Measurements from ENCODE around the gene OPRM1.

OPRM1 gene

DNA sequence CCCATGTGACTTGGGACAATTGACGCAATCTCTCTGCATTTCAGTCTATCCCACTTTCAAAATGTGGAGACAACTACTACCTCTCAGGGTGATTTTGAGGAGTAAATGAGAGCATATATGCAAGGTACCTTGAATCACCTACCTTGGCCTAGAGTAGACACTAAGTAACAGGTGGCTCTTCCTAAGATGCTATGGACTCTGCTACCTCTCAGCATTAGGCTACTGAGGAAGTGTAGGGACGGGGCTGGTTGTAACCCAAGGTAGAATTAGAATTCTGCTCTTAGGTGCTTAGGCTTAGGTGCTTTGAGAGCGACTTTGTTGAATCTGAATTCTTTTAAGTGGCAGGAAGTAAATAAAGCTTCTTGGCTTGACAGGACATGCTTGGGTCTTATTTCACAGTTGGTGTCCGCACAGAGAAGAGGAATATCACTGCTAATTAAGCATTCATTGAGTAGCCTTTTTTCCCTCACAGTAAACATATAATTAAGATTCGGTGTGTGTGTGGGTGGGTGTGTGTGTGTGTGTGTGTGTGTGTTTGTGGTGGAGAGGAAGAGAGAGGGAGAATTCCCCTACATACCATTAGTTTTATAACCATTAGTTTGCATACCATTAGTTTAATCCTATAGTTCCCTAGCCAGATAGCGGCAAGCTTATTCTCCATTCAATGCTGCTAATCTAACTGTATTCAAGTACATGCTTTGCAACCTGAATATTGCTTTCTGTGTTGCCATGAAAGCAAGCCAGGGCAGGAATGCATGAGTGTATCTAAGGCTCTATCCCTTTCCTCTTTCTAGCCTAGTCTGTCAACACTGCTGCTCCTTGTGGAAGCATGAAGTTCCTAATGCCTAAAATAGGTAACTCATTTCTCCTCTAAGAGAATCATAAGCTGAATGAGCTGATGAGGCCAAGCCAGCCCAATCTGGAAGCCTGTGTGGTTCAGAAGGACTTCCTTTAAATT lies 205.0 kb downstream of the OPRM1 start:
- DNase-seq, result no peak

DNA sequence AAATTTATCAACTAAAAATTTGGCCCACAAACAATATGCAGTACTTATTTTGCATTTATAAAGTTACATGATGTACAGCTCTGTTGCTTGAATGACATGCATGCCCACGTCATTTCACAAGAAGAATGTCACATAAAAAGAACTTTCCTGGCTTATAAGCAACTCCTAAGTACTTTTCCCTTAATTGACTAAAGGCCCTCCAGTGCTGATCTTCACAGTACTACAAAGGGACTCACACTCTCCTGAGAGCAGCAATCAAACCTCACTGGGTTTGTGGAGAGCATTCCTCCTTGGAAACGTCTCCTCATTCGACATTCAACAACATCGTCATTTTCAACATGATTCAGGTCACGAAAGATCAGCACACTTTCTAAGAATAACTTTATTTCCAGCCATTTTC lies 206.5 kb downstream of the OPRM1 start:
- DNase-seq, result no peak

- no peak for DNase-seq
Measured at GRCh38 chr6:154246723-154247118, 207.7 kb downstream of the OPRM1 start.

DNA sequence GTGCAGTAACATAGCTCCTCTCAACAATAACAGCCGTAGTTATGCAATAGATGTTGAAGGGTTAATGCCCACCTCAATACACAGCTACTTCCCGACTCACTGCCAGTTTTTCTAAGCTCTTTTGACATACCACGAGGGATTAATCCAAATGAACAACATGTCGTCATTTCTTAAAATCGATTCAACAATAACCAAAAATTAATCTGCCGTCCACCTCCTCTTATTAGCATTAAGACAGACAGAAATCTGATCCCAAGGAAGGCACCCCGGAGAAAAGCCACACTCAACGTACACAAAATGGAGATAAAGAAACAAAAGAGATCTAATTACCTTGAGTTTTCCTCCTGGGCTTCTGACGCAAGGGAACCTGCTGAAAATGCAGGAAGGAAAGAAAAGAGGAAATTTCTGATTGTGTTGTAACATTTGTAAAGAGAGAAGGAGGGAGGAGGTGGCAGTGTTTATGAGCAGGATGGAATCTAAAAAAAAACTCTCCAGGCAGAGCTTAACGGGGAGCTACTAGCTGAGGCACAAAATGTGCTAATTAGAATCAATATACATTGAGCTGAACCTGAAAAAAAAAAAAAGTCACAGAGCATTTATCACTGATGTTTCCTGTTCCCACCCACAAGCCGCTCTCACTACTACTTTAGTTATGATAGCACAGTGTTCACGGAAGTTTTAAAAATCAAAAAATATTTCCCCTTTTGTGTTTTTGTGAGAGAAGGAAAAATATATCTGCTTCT lies 208.2 kb downstream of the OPRM1 start:
- DNase-seq, result peak; percentile 63

- DNase-seq, result peak; percentile 82
Measured at GRCh38 chr6:154249499-154250298, 210.7 kb downstream of the OPRM1 start.

GRCh38 chr6:154251116-154251515 lies 212.1 kb downstream of the OPRM1 start:
- DNase-seq, result peak; percentile 14

DNA sequence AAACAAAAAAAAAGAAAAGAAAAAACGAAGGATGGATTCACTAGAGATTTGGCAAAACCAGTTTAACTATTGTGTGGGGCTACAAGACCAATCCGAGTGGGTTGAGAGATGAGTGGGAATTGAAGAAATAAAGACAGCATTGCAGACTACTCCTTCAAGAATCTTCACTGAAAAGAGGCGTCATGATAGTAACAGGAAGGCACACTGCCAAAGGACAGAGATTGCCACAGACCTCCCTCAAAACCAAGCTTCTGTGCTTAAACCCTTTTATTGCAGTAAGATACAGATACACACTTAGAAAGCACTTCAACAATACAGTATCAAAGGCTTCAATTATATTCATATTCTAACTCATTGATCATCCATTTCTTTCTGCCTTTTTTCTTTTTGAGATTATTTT lies 213.6 kb downstream of the OPRM1 start:
- no peak for DNase-seq

- peak; percentile 26 for DNase-seq
Measured at GRCh38 chr6:154257067-154257466, 218.0 kb downstream of the OPRM1 start.

DNA sequence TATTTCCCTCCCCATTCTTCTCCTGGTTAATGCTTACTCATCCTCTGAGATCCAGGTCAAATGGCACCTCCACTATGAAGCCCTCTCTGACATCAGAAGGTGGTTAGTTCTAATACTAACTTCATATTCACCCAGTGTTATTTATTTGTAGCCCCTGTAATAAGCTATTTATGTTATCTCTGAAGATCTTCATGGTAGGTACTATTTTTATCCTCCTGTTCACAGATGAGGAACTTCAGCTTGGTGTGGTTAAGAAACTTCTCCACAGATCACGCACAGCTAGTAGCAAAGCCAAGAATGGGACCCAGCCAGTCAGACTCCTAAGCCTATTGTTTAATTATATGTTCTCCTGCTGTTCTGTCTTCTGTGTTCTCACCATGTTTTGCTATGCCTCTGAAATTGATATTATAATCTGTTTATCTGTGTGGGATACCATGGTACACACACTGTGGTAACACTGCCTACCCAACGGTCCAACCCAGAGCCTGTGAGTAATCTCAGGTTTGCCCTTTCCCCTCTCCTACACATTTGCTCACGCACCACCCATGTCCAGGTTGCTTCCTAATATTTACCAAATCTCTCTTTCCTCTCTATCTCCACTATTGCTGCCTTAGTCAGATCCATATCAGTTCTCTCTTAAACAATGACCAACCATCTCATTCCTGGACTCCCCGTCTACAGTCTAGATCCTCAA lies 219.2 kb downstream of the OPRM1 start:
- DNase-seq, result no peak

DNA sequence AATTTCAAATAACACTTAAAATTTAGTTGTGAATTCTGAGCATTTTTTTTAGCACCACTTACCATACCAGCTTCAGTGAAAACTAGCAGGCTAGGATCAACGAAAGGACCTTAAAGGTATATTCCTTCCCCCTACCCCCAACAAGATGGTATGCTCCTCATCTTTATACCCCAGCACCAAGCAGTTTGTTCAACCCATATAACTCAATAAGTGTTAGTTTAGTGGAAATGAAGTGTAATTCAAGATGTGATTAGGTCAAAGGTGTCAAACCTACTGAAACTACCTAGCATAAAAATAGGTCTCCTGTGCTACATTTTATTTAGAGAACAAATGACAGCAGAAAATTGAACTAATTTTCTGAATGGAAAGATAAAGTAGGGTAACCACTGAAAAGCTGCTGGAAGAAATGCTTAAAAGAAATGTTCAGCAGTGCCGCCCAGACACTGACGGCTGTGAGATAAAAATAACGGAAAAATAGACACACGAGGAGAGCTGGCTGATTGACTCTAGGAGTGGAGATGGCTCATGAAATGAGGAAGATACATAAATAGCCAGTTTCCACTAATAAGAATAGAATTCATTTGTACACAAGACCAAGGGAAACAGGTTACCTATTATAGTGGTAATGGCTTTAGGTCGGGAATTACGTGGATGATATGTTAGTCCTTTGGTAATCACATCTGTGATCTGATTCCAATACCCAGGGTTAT lies 222.8 kb downstream of the OPRM1 start:
- no peak for DNase-seq

GRCh38 chr6:154266560-154267099 lies 227.6 kb downstream of the OPRM1 start:
- peak; percentile 13 for DNase-seq

GRCh38 chr6:154267508-154268106 lies 228.6 kb downstream of the OPRM1 start:
- no peak for DNase-seq

DNA sequence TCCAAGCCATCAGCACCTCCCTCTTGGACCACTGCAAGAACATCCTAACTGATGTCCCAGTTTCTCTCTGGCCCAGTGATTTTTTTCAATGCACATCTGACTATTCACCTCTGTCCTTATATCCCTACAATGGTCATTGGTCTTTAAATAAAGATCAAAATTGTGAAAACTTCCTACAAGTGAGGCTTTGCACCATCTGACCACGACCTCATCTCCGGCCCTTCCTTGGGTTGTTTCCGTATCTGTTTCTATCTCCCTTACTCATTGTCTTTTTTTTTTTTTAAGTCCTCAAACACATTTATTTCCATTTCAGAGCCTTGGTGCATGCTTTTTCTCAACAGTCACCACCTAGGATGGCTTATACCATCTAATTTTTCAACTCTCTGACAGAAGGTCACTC lies 229.4 kb downstream of the OPRM1 start:
- no peak for DNase-seq

- DNase-seq, result no peak
Measured at GRCh38 chr6:154274168-154274567, 235.1 kb downstream of the OPRM1 start.

GRCh38 chr6:154276810-154277628 lies 238.0 kb downstream of the OPRM1 start:
- DNase-seq, result peak; percentile 56

GRCh38 chr6:154277629-154278017 lies 238.6 kb downstream of the OPRM1 start:
- no peak for DNase-seq

GRCh38 chr6:154280521-154280920 lies 241.5 kb downstream of the OPRM1 start:
- no peak for DNase-seq

DNA sequence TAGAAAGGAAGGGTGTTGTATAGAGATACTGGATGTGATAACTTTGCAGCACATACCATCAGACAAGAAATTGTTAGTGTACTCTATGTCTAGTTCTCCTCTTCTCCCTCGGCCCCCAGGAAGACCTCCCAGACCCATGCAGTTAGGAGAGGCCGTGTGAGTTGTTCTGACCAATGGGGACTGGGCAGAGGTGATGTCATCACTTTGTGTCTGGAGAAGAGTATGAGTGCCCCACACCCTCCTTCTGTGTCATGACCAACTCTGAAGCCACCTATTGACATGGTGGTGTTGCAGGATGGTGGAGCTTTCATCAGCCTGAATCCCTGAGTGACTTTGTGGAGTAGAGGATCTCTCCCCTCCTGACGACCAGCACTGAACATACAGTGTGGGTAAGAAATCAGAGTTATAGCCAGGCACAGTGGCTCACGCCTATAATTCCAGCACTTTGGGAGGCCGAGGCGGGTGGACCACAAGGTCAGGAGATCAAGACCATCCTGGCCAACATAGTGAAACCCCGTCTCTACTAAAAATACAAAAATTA lies 245.3 kb downstream of the OPRM1 start:
- DNase-seq, result no peak

GRCh38 chr6:154285826-154286225 lies 246.8 kb downstream of the OPRM1 start:
- DNase-seq, result no peak
